ENCODE measurements around the gene CADM2. TPM values are rescaled to one million over a fixed set of nuclear protein-coding genes. Genes with fewer than 3 reads are reported as not detected.

The CADM2 gene
- total and polyA plus RNA-seq, 12 donors: 0.12 to 3.0 (median 0.62) TPM

GRCh38 chr3:84961011-84961410 is 2.2 kb downstream of the CADM2 start:
- no peak overlapping the region for H3K27ac ChIP-seq
- intact Hi-C loops (cut with DNase I): no loop called here
- no peaks in the 10 kb centered on the region for H3K36me3 ChIP-seq
- no peaks in the 10 kb centered on the region for H3K9me3 ChIP-seq
- no peak overlapping the region for H3K4me3 ChIP-seq
- TF ChIP-seq CTCF (IDR thresholded peaks at IDR 0.05): no peak
- WGBS, 2 donors: 6 to 7% methylated on average over 7 of the region's 7 CpGs
- no peak for DNase-seq
- H3K27me3 ChIP-seq: peaks cover 0 to 63% (median 48%) of the 10 kb centered on the region in 7 donors
- ATAC-seq: no peak
- peaks cover 0 to 21% (median 8%) of the 10 kb centered on the region in 9 donors for H3K4me1 ChIP-seq

GRCh38 chr3:84961521-84962255 is 2.9 kb downstream of the CADM2 start:
- Histone ChIP-seq H3K9me3 (no peaks in the 10 kb centered on the region), H3K27ac (no peak overlapping the region), H3K4me1 (peaks cover 0 to 21% (median 8%) of the 10 kb centered on the region in 9 donors), H3K4me3 (no peak overlapping the region), H3K36me3 (no peaks in the 10 kb centered on the region), H3K27me3 (peaks cover 0 to 58% (median 43%) of the 10 kb centered on the region in 7 donors)
- 9 to 10% methylated on average over 23 of the region's 23 CpGs for WGBS, 2 donors
- TF ChIP-seq CTCF (IDR thresholded peaks at IDR 0.05): no peak
- ATAC-seq (no peak), DNase-seq (no peak)
- intact Hi-C loops (cut with DNase I): no loop called here

DNA sequence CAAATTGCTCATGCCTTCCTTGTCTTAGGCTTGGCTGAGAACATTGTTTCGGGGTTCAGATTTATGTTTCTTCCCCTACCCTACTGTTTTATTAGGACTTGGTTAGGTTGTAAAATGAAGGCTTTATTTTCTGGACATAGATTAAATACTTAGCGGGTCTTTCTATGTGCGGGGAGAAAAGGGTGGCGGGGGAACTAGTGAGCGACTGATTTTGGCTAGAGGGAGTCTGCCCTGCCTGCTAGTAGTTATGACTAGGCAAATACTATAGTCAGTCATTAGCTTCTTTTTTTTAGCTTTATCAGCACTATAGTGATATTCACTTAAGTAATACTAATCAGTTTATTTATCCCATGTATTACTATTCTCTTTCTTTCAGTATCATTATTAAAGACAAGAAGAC is 3.6 kb downstream of the CADM2 start:
- DNase-seq: no peak
- TF ChIP-seq CTCF (IDR thresholded peaks at IDR 0.05): no peak
- intact Hi-C loops (cut with DNase I): no loop called here
- H3K36me3 ChIP-seq: no peaks in the 10 kb centered on the region
- ATAC-seq: no peak
- no peaks in the 10 kb centered on the region for H3K9me3 ChIP-seq
- H3K4me1 ChIP-seq: peaks cover 0 to 21% (median 8%) of the 10 kb centered on the region in 9 donors
- WGBS, 2 donors: 89 to 93% methylated on average over 5 of the region's 5 CpGs
- H3K27me3 ChIP-seq: peaks cover 0 to 58% (median 43%) of the 10 kb centered on the region in 7 donors
- H3K4me3 ChIP-seq: no peak overlapping the region
- no peak overlapping the region for H3K27ac ChIP-seq

DNA sequence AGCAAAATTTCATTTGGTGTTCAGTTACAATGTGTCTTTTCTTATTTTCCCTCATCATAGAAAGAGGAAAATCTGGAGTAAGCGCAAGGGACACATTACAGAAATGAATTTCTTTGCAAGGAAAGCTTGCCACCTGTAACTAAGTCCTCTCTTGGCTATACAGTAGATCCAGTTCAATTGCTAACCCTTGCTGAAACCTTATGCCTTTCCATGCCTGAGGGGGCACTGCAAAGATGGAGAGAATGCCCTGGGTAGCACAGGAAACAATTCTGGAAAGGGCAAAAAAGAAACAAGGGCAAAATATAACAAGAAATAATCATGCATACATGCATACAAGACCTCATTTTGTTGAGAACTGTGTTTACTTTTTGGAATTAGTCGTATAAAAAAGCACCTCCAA is 4.3 kb downstream of the CADM2 start:
- peaks cover 0 to 20% (median 8%) of the 10 kb centered on the region in 9 donors for H3K4me1 ChIP-seq
- no peak for DNase-seq
- H3K4me3 ChIP-seq: no peak overlapping the region
- no peak for ATAC-seq
- H3K27ac ChIP-seq: no peak overlapping the region
- intact Hi-C loops (cut with DNase I): no loop called here
- TF ChIP-seq CTCF (IDR thresholded peaks at IDR 0.05): no peak
- H3K36me3 ChIP-seq: no peaks in the 10 kb centered on the region
- no peaks in the 10 kb centered on the region for H3K9me3 ChIP-seq
- WGBS, 2 donors: 86 to 91% methylated on average over 2 of the region's 2 CpGs
- H3K27me3 ChIP-seq: peaks cover 0 to 54% (median 42%) of the 10 kb centered on the region in 7 donors
